AML-193 (cell line): ENCODE results near the gene ROR2.

Source experiments
- DNase-seq, 2 experiments: peaks; one replicate each; lab custom pipeline; 2025; lab: John Stamatoyannopoulos, UW

ROR2 gene

DNA sequence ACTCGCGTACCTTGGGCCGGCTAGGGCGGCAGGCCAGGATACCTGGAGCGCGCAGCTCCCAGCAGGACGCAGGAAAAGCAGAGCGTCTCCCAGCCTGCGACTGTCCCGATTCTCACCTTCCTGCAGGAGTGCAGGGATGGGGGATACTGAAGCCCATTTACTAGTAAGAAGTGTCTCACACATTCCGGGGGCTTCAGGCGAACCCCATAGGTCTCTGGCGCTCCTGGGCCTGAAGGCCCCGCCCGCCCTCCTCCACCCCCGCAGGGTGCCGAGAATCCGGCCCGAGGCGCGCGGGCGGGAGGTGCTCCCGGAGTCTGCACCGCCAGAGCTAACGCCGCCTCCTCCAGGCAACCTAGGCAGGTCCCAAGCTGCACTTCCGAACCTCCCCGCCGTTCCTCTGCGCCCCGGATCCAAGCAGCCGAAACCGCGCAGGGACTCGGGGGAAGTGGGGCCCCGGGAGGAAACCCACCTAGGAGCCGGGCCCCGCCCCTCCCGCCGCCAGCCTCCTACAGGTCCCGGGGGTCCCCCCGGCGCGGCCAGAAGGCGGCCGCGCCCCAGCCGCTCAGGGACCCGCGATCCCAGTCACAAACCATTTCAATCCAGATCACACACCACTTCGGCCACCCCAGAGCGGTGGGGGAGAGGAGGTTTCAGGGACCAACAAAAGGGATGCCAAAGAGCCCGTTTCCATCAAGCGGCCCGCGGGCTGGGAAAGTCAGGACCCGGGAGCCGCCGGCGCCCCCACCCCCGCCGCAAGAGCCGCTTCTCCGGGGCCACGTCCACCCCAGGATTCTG, 1.2 kb downstream of the ROR2 start:
- no peak for DNase-seq

- no peak for DNase-seq
Measured at GRCh38 chr9:91948101-91948596, 1.9 kb downstream of the ROR2 start.

- no peak for DNase-seq
Measured at GRCh38 chr9:91946653-91947488, 3.2 kb downstream of the ROR2 start.

DNA sequence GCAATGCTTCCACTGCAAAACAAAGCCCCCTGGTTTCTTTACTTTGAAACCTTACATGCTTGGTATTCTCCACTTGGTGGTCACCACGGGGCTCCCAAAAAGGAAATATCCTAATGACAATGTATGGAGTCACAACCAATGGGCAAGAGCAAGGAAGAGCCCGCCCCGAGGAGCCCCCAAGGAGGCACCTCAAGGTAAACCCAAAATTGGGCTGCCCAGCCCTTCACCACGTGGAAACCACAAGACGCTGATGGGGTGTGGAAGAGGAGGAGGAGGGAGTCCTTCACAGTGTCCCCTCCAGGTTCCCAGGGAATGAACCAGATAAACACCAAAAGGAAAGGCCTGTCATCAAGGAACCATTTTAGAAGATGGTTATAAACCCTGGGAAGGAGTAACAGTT, 3.8 kb downstream of the ROR2 start:
- no peak for DNase-seq

GRCh38 chr9:91945277-91946085, 4.5 kb downstream of the ROR2 start:
- no peak for DNase-seq

DNA sequence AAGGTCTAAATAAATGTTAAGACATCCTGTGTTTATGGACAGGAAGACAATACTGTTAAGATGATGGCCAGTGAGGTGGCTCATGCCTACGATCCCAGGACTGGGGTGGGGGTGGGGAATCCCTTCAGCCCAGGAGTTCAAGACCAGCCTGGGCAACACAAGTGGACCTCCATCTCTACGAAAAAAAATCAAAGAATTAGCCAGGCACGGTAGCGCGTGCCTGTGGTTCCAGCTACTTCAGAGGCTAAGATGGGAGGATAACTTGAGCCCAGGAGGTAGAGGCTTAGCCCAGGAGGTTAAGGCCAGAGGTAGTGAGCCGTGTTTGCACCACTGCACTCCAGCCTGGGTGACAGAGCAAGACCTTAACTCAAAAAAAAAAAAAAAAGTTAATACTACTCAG, 5.3 kb downstream of the ROR2 start:
- DNase-seq = no peak

- no peak for DNase-seq
Measured at GRCh38 chr9:91943478-91944470, 6.3 kb downstream of the ROR2 start.

GRCh38 chr9:91942201-91942600, 7.8 kb downstream of the ROR2 start:
- DNase-seq = no peak

DNA sequence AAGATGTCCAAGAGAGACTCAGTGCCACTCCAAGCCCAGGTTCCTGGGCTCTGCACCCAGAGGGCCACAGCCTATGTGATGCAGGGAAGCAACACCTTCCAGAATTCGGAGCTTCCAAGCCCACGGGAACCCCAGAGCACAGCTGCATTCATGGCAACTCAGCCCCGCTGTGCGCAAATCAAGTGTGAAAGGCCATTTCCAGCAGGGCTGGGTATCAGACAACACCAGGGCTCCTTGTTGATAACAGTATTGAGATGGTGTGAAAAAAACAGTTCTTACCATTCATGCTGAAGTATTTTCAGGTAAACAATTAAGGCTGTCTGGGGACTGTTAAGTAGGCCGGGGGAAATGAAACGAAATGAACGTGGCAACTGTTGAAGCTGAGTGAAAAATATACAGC, 10.1 kb downstream of the ROR2 start:
- DNase-seq = no peak

GRCh38 chr9:91937727-91938126, 12.3 kb downstream of the ROR2 start:
- DNase-seq = no peak

DNA sequence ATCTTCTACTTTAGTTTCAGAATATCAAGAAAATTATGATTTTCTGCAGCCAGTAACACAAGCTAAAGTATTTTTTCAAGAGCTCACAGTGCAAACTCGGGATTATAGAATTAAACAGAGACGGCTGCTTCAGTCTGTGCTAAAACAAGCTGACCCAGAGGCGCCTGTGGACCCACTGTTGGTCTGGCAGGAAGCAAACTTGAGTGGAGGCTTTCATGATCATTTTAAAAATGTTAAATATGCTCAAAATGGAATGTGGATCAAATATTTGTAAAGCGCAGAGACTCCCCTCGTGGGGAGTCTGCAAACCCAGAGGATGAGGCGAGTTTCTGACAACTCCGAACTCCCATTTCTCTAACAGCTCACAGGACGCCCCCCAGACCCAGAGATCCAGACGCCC, 13.0 kb downstream of the ROR2 start:
- no peak for DNase-seq

DNA sequence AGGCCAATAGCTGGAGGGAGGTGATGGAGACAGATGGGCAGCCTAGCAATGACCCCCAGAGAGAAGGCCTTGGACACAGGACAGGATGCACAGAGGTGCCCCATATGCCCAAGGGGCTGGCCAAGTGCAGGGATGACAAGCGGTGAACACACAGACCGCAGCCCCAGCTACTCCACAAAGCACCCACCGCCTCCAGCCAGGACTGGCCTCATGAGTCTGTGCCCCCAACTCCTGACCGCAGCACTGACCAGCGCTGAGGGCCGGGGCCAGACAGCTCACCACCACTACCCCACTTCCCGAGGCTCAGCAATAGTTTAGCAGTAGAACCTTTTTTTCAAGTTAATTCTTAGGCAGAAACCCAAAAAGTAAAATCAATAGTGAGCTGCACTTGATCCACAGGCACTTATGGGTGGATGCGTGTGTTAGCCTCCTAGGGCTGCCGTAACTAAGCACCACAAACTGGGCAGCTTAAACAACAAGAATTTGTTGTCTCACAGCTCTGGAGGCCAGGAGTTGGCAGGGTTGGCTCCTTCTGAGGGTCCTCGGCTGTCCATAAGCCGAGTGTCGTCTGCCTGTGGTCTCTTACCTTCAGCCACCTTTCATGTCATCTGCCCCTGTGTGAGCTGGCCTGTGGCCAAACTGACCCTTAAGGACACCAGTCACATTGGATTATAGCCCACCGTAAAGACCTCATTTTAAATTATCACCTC, 14.1 kb downstream of the ROR2 start:
- no peak for DNase-seq

DNA sequence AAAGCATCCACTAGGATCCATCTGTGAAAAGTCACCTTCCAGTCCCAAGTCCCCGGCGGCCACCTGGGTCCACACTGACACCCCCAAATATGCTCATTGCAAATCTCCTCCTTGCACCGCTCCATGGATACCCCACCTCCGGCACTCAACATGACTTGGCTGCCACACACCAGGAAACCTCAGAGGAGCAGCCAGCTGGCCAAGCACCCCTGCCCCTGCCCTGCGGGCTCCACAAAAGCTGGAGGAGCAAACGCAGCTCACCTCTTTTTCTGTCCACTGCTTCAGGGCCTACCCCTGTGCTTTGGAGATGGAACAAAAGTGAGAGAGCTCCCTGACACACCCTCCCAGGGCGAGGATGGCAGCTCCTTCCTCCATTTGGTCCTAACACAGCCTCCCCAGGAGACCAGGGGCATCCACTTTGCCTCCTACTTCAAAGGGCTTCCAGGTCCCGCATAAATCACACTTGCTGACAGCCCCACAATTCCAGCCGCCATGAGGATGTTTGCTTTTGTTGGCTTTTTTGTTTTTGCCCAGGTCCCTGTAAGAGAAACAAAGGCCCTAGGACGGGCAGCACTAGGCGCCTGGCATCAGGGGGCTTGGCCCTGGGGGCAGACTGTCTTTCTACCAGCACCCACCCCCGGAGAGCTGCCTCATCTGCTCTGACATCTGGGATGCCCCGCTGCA, 14.8 kb downstream of the ROR2 start:
- DNase-seq = no peak

GRCh38 chr9:91934654-91935053, 15.4 kb downstream of the ROR2 start:
- no peak for DNase-seq

DNA sequence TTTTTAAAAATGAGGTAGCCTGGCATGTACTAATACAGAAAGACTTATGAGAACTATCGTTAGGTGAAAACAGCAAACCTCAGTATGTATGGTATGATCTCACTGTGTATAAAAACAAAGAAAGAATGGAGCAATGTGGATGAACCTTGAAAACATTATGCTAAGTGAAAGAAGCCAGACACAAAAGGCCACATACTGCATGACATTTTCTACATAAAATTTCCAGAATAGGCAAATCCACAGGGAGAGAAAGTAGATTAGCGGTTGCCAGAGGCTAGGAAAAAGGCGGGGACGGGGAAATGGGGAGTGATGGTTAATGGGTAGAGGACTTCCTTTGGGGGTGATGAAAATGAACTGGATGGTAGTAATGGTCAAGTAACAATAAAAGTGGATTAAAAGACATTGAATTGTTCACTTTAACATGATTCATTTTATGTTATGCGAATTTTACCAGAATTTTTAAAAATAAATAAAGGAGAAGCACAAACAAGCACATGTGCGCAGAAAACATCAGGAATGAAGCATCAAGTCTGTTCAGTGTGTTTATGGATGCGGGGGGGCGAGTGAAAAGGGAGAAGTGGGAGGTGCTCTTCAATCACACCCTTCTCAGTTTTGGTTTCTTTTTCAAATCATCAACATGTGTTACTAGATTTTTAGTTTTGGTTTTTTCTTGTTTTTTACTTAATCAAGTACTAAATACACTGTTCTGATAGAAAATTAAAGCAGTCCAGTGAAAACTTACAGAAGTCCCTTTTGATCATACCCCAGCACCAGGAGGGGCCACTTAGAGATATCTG, 16.3 kb downstream of the ROR2 start:
- no peak for DNase-seq

GRCh38 chr9:91930475-91930874, 19.6 kb downstream of the ROR2 start:
- no peak for DNase-seq

DNA sequence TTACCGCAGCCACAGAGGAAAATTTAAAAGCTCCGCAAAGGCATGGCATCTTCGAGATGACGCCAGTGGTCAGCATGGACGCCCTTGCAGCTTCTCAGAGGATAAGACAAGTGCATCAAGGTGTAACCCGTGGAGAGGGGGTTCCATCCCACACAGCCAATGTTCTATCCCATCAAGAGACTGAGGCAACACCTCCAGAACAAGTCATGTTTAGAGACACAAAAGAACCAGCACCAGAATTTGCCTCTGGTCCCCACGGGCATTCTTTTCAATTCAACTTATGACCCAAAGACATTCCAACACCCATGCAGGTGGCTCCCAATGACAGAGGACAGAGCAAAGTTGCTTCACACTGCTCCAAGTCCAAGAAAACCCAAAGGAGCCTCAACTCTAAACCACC, 20.7 kb downstream of the ROR2 start:
- no peak for DNase-seq

- no peak for DNase-seq
Measured at GRCh38 chr9:91927922-91928510, 22.0 kb downstream of the ROR2 start.

GRCh38 chr9:91924090-91924489, 25.9 kb downstream of the ROR2 start:
- no peak for DNase-seq
